CD4-positive, alpha-beta T cell treated with Interferon alpha-2 for 1 hour (primary cell): ENCODE results near the gene CHKA.
"Not testable (repeated sequence)": the region's sequence is repeated elsewhere in the genome, so short reads cannot be mapped to it uniquely, and the experiment has no call there.

Source experiments
- DNase-seq, 2 donors: peaks; one replicate each; pipeline ENCODE4 v3.0.0-alpha.2; 2020 to 2022

Gene CHKA

DNA sequence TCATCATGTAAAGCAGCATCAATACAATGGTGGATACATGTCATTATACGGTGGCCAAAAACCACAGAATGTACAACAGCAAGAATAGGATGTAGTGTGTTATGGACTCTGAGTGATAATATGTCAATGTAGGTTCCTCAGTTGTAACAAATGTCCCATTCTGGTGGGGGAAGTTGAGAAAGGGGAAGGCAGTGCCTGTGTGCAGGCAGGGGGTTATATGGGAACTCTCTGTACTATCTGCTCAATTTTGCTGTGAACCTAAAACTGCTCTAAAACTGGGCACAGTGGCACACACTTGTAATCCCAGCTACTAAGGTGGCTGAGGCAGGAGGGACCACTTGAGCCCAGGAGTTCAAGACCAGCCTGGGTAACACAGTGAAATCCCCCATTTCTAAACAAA is 5.9 kb downstream of the CHKA start:
- no peak for DNase-seq

DNA sequence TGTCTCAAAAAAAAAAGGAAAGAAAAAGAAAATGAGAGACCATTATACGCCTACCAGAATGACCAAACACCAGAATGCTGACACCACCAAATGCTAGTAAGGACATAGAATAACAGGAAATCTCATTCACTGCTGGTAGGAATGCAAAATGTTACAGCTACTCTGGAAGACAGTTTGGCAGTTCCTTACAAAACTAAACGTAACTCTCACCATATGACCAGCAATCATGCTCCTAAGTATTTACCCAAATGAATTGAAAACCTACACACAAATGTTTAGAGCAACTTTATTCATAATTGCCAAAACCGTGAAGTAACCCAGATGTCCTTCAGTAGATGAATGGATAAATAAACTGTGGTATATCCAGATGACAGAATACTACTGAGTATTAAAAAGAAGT is 7.2 kb downstream of the CHKA start:
- DNase-seq: no peak

DNA sequence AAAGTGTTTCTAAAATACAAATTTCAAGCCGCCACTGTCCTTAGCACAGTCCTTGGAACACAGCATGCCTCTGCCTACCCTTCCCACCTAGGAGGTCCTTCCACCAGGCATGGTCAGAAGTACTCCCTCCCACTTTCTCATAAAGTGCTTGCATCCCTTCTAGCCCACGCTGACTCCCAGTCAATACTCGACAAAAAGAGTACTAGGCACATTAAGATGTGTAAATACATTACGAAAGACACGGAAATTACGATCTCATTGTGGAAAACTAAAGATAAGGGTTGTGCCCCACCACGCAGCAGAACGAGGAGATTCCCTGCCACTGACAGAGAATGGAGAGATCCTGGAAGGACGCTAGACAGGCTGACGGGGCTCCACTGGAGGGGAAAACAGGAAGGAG is 13.5 kb downstream of the CHKA start:
- DNase-seq: no peak

- DNase-seq: no peak
Measured at GRCh38 chr11:68106165-68106940, 14.8 kb downstream of the CHKA start.

- DNase-seq: peak; percentile 24 to 27
Measured at GRCh38 chr11:68099474-68100405, 21.4 kb downstream of the CHKA start.

DNA sequence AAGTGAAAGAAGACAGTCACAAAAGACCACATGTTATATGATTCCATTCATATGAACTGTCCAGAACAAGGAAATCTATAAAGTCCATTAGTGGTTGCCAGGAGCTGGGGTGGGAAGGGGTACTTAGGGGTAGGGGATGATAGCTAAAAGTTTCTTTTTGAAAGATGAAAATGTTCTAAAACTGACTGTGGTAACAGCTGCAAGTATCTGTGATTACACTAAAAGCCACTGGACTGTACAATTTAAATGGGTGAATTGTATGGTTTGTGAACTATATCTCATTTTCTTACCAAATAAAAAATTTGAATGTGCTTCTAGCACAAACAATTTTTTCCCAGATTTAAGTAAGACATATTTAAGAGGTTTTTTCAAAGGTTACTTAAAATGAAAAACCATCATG is 22.1 kb downstream of the CHKA start:
- no peak for DNase-seq

- no peak for DNase-seq
Measured at GRCh38 chr11:68096962-68097361, 24.2 kb downstream of the CHKA start.

GRCh38 chr11:68093565-68093964 is 27.6 kb downstream of the CHKA start:
- no peak for DNase-seq

DNA sequence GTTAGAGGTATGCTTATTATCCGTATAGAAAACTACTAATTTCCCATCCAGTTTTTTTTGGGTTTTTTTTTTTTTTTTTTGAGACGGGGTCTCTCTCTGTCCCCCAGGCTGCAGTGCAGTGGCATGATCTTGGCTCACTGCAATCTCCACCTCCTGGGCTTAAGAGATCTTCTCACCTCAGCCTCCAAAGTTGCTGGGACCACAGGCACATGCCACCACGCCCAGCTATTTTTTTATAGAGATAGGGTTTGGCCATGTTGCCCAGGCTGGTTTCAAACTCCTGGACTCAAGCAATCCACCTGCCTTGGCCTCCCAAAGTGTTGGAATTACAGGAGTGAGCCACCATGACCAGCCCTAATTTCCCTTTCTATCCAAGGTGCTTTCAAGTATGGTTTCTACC is 28.2 kb downstream of the CHKA start:
- DNase-seq: not testable (repeated sequence)

DNA sequence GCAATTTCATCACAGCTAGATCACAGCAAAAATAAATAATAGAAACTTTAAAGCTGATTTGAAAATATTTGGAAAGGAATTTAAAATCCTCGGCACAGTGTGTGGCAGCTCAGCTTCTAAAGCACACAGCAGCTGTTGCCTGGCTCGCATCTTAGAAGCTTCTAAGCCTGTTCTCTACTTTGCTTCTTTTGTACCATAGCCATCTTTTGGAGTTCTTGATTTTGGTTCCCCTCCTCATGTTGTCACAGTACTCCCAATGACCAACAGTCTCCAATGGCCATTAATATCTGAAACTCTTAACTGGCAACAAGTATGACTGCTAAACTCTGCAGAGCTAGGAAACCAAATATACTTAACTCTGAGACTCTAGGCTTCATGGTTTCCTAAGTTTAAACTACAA is 28.8 kb downstream of the CHKA start:
- DNase-seq: no peak

GRCh38 chr11:68090706-68091105 is 30.5 kb downstream of the CHKA start:
- peak; percentile 10 to 13 for DNase-seq

DNA sequence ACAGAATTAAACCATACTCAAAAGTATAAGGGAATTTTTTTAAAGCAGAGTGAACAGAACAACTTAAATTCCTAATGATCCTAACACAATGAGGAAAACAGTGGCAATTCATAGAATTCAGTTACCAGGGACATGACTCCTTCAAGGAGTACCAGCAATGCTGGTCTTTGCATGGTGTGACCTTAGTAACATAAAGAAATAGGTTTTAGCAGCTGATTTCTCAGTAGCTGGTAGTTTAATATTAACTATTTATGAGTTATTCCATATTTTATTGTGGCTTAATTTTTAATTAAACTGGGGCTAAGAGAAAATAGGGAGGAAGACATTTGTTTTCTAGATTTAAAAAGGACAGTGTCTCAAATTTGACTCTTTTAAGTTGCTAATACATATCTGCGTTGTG is 30.9 kb downstream of the CHKA start:
- no peak for DNase-seq

DNA sequence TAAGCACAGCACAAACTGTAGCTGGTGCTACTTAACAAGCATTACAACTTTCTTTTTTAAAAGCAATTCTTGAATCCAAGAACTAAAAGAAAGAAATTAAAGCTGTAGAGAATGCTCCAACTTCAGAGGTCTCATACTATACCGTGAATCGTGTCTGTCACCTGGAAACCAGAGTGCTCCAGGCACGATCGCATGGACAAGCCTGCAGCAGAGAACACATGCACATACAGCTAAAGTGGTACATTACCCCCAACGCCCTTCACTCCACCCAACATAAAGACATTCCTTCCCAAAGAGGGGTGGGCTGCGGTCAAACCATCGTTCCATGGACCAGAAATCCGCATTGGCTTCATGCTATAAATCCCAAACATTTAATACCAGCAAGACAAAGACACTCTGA is 31.5 kb downstream of the CHKA start:
- no peak for DNase-seq

DNA sequence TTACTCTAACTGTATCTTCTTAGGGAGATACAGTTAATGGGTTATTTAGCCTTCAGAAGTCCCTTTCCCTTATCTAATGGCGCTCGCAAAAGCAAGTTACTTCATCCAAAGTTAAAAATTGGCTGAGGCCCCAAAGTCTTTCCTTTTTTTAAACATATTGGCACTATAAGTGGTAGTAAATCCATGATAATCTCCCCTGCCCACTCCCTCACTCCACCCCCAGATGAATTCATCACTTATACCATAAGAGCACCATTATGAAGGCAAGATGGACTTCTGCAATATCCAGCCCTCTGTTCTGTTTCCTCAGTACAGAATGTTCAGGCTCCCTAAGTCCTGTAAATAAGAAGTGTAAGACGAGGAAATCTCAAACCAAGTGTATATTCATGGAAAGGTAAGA is 37.7 kb downstream of the CHKA start:
- DNase-seq: no peak

DNA sequence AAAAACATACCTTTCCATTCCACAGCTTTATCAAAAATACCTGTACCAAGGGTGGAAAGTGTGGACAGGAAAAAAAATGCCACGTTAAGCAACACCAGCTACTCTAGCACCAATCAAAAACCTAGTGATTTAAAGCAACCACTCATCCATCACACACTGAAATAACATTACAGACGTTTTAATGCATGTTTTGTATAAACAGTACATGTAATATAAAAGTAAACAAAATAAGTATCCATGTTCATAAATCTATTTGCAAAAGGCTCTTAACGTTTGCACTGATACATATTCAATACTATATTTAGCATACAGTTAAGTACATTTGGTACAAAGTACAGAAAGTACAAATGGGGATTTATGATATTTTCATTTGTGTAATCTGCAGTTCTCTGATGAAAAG is 38.7 kb downstream of the CHKA start:
- no peak for DNase-seq

- no peak for DNase-seq
Measured at GRCh38 chr11:68081691-68082090, 39.5 kb downstream of the CHKA start.

DNA sequence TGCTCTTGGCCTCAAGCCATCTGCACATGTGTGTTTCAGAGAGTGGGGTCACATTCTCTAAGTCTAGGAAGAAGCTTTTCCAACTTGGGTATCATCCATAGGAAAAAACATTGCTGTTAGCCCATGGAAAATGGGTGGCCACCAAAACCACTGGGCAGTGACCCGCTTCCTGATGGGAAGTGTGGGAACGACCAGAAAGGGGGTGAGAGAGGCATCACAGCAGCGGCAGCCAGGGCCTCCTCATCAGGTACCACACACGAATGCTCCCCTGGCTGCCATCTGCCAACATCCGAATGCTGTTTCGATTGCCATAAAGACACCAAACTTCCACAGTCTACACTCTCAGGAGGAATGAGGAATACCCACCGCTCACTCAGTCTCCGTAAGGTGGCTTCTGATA is 40.3 kb downstream of the CHKA start:
- DNase-seq: no peak

- no peak for DNase-seq
Measured at GRCh38 chr11:68077617-68078582, 43.3 kb downstream of the CHKA start.

GRCh38 chr11:68076371-68077042 is 44.7 kb downstream of the CHKA start:
- DNase-seq: no peak

GRCh38 chr11:68074584-68075352 is 46.4 kb downstream of the CHKA start:
- DNase-seq: no peak

DNA sequence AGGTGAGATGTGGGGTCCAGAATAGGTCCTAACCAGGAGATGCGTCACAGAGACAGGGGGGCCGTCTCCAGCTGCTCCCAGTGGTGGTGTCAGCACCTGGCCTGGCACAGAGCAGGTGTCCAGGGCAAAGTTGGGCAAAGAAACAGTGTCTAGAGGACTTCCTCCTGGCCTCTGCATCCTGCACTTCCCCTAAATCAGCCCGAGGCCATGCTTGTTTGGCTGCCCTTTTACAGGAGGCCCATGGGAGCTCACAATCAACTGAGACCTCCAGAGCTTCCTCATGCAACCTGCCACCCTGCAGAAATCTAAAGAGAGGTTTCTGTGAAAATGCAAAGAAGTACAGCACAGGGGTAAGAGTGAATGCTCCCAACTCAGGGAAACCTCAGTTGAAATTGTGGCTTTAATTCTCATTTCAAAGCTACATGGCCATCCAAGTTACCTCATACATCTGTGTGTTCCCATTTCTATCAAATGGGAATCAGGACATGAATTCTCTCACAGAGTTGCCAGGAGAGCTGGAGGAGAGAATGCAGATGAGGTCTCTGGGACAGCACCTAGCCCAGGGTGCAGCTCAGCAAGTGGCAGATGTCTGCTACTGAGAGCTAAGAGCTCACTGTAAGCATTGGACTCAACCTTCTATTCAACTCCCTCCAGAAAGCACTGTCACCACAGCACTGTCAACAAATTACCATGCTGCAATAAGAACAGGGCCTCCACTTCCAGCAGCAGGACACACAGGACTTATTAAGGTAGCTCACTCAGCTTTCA is 49.7 kb downstream of the CHKA start:
- no peak for DNase-seq
